ENCODE measurements around the gene SEC22C. TPM values are rescaled to one million over a fixed set of nuclear protein-coding genes. Genes with fewer than 3 reads are reported as not detected.

SEC22C gene
- total RNA-seq, 6 experiments from 2014 or later, result 11.3 to 23.6 (median 13.8) TPM

GRCh38 chr3:42531470-42531869 lies 50.3 kb downstream of the SEC22C start:
- ATAC-seq (no peak), DNase-seq (no peak)
- WGBS (ENCODE audit: insufficient coverage, low coverage, low lambda C conversion rate, missing lambda C conversion rate), result 100% methylated on average over 1 of the region's 6 CpGs
- TF ChIP-seq CTCF (IDR thresholded peaks at IDR 0.05) (no peak), POLR2A (IDR thresholded peaks at IDR 0.05) (no peak)
- intact Hi-C loops (cut with DNase I), result loop anchor here in 1 of 2 donors (10.0 kb wide), 1 partner anchor 307 kb away; no protein-coding TSS in a partner anchor
- Histone ChIP-seq H3K4me3 (no peak overlapping the region), H3K36me3 (no peaks in the 10 kb centered on the region), H3K27ac (no peak overlapping the region), H3K9me3 (no peaks in the 10 kb centered on the region), H3K27me3 (no peaks in the 10 kb centered on the region), H3K4me1 (no peaks in the 10 kb centered on the region)

GRCh38 chr3:42530073-42530472 lies 51.7 kb downstream of the SEC22C start:
- intact Hi-C loops (cut with DNase I), result loop anchor here in 1 of 2 donors (10.0 kb wide), 1 partner anchor 305 kb away; no protein-coding TSS in a partner anchor
- Histone ChIP-seq H3K36me3 (no peaks in the 10 kb centered on the region), H3K4me1 (no peaks in the 10 kb centered on the region), H3K27me3 (no peaks in the 10 kb centered on the region), H3K4me3 (no peak overlapping the region), H3K27ac (no peak overlapping the region), H3K9me3 (no peaks in the 10 kb centered on the region)
- no peak for DNase-seq
- TF ChIP-seq CTCF (IDR thresholded peaks at IDR 0.05), result no peak
- no peak for ATAC-seq

- no peaks in the 10 kb centered on the region for H3K27me3 ChIP-seq
- peak; percentile 38 to 66 (median 47) for ATAC-seq
- no peaks in the 10 kb centered on the region for H3K9me3 ChIP-seq
- H3K36me3 ChIP-seq, result no peaks in the 10 kb centered on the region
- TF ChIP-seq POLR2A (IDR thresholded peaks at IDR 0.05) (no peak), CTCF (IDR thresholded peaks at IDR 0.05) (no peak)
- intact Hi-C loops (cut with DNase I), result no loop called here
- no peak overlapping the region for H3K27ac ChIP-seq
- H3K4me1 ChIP-seq, result no peaks in the 10 kb centered on the region
- 38% methylated on average over 2 of the region's 2 CpGs for WGBS (ENCODE audit: insufficient coverage, low coverage, low lambda C conversion rate, missing lambda C conversion rate)
- DNase-seq, result no peak
- no peak overlapping the region for H3K4me3 ChIP-seq
These were observed 52.3 kb downstream of the SEC22C start for GRCh38 chr3:42529468-42529867.

- Histone ChIP-seq H3K27me3 (no peaks in the 10 kb centered on the region), H3K9me3 (no peaks in the 10 kb centered on the region), H3K4me3 (no peak overlapping the region), H3K4me1 (no peaks in the 10 kb centered on the region), H3K36me3 (no peaks in the 10 kb centered on the region), H3K27ac (no peak overlapping the region)
- no peak for DNase-seq
- no CpG with 5 or more reads among the region's 11 CpGs for WGBS (ENCODE audit: insufficient coverage, low coverage, low lambda C conversion rate, missing lambda C conversion rate)
- ATAC-seq, result no peak
- no peak for TF ChIP-seq POLR2A (IDR thresholded peaks at IDR 0.05)
- TF ChIP-seq CTCF (IDR thresholded peaks at IDR 0.05), result no peak
- intact Hi-C loops (cut with DNase I), result no loop called here
These were observed 54.3 kb downstream of the SEC22C start for GRCh38 chr3:42527368-42527917.
